NCI-H2227 (cell line): Measurements from ENCODE around the gene RIPK1.
"Not testable (repeated sequence)": the region's sequence is repeated elsewhere in the genome, so short reads cannot be mapped to it uniquely, and the experiment has no call there.

ENCODE experiments used
- DNase-seq: peaks from one replicate; lab custom pipeline; 2025; ENCODE audit not compliant: unreplicated experiment; lab: John Stamatoyannopoulos, UW

RIPK1 gene

DNA sequence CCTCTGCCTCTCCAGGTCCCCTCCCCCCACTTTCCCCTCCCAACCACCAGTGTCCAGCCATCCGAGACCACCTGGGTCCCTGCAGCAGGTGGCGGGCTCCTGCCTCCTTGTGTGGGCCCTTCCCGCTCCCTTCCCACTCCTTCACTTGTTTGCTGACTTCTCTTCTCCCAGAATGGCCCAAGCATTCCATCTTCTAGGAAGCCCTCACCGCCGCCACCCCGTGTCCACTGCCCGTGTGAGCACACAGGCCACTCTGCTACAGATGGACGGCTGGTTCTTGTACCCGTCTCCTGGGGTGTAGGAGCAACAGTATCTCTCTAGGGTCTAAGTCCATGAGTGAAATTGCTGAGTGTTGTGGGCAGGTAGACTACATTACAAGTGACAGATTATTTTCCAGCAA is 65.2 kb downstream of the RIPK1 start:
- no peak for DNase-seq

DNA sequence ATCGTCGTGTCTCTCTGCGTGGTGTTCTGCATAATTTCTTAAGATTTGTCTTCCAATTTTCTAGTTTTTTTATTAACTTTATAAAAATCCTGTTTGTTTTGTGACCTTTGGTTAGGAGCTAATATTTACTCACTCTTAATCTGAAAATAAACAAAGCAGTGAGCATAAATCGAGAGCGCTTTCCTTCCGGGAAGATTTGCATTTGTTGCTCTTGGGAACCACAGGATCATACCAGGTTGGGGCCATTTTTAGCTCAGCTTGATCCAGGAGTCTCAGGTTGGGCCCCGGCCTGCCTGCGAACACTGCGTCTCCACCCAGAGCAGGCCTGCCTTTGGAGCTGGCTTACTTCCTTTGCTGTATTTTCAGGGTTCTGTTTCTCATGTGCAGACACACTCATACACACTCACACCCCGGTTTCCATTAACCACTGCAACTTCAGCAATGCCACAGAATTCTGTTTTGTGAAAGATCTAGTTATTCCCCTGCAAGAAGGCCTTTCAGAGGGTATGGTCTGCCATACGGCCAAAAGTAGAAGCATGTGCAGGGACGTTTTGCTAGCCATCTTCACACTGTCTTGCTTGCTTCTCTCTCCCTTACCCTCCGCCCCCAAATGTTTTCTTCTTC is 67.5 kb downstream of the RIPK1 start:
- no peak for DNase-seq

DNA sequence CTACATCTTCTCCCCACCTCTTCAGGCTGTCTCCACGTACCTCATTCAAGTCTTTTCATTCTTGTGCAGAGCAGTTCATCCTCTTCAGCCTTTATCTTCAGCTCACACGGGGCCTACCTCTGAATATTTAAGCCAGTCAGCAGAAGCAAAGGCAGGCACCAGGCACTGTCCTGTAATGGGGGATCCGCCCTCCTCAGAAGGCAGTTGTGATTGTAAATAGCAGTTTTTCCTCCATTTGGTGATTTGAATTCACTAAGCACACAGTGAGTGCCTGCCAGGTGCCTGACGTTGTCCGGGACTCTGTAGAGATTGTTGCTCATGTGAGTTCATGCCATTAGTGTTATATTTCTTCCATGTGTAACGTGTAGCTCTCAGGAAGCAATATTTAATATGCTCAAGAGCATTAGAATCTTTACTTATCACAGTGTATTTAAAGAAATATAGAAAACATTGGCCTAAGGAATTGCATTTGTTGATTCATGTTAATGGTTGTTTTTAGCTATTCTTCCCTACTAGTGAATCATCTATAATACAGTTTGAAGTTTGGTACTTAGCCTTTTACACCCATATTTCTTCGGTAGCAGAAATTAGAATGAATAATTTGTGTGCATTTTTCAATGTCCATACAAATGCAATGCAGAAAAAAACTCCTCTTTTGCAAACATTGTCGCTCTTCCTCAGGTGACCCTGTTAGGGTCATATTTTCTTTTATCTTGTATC is 68.2 kb downstream of the RIPK1 start:
- DNase-seq = no peak

DNA sequence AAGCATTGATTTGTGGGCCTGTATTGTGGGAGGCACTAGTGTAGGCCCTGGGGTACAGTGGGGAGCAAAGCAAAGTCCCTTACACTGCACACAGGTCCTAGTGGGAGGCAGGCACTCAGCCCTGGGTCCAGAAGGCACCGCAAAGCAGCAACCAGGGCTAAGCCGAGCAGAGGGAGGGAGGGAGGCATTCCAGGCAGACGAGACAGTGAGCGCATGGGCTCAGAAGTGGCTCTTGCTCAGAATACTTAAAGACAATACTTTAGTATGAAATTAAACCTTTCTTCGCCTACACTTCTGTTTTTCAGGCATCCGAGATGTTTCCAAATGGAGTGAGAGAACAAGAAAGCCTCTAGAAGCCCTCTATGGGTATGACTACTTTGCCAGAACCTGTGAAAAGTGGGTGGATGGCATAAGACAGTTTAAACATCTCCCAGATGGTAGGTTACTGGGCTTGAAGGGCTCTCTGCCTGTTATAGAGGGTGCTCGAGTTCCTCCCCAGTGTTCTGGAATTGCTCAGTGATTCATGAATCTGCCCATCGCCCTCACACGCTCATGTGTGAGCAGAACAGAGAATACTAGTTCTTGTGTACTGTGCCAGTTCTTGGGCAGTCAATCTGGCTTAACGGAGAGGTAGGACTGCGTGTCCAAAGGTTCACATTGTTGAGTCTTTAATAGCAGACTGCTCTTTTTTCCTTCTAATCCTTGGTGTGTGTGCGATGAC is 68.9 kb downstream of the RIPK1 start:
- no peak for DNase-seq

DNA sequence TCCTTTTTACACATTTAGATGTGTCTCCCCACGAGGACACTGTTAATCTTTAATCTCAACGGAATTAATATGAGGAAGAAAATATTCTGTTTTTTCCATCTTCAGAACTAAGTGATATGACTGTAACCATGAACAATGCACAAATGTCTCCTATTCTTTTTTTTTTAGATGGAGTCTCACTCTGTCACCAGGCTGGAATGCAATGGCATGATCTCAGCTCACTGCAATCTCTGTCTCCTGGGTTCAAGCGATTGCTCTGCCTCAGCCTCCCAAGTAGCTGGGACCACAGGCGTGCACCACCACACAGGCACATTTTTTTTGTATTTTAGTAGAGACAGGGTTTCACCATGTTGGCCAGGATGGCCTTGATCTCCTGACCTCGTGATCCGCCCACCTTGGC is 69.6 kb downstream of the RIPK1 start:
- not testable (repeated sequence) for DNase-seq

DNA sequence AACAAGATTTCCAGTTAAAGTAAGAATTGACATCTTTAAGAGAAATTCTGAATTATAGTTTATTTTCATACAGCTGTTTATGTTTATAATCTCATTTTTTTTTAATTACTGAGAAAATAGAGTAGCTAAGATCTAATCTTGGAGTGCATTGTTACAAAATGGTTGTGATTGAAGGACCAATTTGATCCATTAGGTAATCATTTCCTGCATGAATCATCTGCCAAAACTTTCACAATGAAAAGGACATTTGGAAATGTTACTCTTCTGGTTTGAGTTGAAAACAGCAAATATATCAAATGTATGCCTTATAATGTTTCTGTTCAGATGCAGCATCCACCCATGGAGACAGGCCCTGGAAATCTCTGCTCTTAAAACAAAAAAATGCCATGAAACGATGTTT is 70.0 kb downstream of the RIPK1 start:
- no peak for DNase-seq

DNA sequence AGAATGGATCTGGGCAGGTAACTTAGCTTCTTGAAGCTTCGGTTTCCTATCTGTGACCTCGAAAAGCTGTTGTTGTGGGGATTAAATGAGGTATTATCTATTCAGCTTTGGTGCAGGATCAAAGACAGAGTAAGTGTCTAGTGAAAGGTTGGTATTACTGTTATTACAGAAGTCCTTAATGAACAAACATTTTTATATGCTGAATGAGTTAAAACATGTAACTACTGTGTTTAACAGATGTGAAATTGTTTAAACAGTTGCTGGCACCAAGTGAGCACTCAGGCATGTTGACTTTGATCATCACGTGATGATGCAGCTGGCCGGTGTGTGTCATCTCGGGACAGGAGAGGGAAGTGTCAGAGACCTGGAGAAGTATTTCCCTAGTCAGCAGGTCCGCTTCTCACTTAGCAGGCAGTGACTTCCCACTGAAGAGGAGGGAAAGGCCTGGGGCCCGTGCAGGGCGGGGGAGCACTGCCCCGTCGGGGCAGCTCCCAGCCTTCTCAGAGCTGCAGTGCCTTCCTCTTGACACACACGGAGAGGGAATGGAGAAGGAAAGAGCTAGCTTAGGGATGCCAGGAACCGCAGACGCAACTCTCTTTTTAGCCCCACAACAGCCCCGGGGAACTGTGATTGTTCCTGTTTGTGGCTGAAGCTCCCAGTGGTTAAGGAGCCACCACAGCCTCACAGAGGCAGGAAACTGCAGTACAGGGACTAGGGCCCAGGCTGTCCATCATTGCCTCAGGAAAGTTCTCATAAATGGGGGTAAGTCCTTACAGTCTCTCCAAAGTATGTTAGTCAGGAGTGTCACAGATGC is 71.0 kb downstream of the RIPK1 start:
- DNase-seq = no peak

DNA sequence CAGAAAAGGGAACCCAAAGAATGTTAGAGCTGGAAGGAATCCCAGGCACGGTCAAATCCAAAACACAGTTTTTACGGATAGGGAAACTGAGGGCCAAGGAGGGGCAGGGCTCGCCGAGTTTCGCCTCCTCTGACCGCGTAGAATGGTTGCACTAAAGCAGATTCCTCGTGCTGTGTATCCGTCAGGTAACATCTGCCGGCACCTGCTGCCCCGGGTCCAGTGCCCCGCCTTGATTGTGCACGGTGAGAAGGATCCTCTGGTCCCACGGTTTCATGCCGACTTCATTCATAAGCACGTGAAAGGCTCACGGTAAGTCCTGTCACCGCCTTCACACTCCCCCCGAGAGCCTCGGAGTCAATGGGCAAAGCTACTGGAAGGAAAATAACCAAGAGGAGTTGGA is 71.9 kb downstream of the RIPK1 start:
- DNase-seq = no peak

DNA sequence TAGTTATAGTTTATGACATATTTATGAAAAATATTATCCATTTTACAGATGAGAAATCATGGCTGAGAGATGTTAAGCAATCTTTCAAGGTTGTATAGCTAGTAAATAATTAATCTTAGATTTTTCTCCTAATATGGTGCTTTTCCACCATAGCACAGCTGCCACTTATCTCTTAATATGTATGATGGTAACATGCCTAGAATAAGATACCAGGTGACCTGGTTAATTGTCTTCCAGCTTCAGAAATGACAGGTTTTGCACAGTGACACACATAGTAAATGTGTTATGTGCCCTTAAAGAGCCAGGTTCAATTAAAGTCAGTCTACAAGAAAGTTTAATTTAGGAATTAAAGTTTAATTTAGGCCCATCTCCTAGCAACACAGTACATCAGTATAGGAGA is 74.2 kb downstream of the RIPK1 start:
- no peak for DNase-seq

DNA sequence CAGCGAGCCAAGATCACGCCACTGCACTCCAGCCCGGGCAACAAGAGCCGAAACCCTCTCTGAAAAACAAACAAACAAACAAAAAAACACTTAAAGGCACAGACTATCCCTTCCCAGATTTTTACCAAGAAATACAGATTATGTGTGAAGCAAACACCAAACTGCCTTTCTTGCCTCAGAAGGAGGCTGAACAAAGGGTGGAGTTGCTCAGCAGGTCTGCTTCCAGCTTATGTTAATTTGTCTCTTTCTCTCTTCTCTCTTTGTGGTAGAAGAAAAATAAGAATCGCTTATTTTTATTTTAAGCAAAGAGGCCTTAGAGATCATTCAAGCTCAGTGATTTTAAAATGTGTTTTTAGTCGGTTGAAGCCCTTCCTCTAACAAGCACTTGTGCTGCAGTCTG is 74.9 kb downstream of the RIPK1 start:
- DNase-seq = no peak

DNA sequence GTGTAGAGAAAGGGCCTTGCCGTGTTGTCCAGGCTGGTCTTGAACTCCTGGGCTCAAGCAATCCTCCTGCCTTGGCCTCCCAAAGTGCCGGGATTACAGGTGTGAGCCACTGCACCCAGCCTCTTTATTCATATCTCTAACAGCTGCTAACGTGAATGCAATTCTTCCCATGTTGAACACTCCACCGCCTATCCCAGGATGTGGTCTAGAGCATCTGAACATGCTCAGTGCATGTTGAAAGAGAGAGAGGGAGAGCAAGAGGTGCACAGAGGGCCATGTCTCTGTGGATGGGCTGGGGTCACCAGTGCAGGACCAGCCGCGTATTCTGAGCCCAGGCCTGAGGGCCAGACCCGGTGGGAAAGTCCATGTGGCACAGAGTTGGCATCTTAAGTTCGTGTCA is 76.3 kb downstream of the RIPK1 start:
- DNase-seq = no peak

DNA sequence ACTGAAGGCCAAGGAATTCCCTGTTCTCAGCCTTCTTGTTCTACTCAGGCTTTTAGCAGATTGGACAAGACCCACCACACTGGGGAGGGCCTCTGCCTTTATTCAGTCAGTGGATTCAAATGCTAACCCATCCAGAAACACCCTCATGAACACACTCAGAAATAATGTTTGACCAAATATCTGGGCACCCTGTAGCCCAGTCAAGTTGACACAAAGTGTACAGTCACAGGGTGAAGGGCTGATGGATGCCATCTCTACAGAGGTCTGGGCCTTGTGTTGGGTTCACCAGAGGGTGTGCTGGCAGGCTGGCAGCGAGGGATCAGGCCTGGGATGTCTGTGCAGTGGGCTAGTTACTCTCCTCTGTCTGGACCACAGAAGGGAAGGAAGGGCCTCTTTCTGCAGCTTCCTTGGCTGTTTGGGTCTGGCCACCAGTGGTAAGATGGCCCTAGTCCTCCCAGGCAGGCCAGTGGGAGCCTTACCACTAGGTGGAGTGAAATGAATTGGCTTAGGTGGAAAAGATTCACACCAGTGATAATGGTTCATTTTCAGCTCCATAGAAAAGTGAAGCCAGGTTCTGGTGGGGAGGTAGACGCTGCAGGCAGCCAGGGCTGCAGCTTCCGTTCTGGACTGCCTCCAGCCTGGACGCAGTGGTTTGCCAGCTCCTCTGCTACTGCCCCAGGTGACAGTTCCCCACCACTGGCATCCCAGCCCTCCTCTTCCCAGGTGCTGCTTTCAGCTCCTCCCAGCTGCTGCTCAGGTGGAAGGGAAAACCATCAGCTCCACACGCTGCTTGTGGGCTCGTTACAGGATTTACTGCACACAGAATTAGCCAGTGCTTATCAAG is 79.8 kb downstream of the RIPK1 start:
- no peak for DNase-seq

DNA sequence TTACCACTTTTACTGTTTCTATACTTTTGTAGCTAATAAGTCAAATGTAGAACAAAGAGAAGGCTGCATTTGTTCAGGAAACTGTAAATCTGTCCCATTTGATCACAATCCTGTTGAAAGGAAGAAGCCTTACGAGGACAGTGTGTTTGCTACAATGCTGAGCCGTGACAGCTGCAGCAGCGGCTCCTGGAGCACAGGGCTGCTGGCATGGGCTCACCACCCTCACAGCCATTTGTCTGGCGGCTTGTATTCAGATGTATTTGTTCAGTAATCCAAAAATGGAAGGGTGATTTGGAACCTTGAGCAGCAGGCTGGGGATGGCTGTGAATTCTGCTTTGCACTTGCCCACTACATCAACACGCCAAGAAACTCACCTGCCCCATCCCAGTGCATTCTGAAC is 83.4 kb downstream of the RIPK1 start:
- DNase-seq = no peak

DNA sequence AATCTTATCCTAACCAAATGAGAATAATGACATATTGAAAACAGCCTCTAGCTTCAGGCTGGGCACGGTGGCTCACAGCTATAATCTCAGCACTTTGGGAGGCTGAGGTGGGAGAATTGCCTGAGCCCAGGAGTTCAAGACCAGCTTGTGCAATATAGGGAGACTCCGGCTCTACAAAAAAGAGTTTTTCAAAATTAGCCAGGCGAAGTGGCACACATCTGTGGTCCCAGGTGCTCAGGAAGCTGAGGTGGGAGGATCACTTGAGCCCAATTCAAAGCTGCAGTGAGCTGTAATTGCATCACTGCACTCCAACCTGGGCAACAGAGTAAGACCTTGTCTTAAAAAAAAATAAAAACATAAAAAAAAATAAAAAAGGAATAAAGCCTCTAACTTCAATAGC is 84.4 kb downstream of the RIPK1 start:
- DNase-seq = no peak

DNA sequence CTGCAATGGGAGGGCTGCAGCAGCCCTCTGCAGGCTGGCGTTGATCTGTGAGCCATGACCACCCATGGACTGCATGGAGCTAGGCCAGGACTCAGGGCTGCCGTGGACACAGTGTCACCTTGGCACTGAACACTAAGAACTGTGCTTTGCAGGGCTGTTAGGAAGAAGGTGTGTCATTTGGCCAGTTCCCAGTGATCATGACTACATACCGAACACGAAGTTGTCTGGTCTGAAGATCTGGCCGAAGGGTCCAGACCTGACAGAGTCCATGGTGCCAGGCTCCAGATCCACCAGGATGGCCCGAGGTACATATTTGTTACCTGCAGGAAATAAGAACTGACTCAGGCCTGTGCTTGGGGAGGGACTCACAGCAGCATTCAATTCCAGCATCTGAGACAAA is 87.1 kb downstream of the RIPK1 start:
- not testable (repeated sequence) for DNase-seq

DNA sequence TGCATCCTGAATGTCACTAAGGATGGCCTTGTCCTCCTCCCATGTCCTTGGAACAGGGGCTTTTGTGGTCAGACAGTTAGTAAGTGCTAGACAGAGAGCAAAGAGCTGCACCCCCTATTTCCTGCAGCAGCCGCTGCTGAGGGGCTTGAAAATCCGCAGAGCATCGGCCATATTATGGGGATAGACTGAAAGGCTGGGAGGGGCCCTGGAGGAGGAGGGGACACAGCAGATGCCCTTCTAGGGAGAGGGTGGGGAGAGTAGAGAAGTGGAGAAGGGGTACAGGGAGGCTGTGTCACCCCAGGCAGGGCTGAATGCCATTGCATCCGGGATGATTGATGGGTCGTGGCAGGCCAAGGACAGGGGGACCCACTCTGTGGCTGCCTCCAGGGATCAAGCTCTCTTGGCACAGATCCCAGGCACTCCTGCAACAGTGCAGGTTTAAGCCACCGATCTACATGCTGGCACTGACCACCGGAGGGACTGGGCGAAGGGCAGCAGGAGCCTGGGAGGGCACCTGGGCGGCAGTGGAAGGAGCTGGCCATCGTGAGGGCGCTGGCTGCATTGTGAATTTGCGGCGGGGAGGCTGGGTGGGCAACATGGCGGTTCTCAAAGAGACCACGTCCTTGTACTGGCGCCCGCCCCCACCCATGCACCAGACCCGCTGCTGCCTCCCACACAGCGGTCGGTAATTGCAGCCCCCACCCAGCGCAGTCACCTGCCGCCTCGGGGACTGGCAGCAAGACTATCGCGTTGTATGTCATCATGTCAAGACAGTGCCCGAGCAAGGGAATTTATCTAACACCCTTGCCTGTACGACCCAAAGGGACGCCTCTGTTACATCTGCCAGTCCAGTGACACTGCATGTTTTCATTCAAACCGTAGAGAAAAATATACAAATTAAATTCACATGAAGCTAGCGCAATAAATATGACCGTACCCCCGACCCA is 88.2 kb downstream of the RIPK1 start:
- peak; percentile 73 for DNase-seq

DNA sequence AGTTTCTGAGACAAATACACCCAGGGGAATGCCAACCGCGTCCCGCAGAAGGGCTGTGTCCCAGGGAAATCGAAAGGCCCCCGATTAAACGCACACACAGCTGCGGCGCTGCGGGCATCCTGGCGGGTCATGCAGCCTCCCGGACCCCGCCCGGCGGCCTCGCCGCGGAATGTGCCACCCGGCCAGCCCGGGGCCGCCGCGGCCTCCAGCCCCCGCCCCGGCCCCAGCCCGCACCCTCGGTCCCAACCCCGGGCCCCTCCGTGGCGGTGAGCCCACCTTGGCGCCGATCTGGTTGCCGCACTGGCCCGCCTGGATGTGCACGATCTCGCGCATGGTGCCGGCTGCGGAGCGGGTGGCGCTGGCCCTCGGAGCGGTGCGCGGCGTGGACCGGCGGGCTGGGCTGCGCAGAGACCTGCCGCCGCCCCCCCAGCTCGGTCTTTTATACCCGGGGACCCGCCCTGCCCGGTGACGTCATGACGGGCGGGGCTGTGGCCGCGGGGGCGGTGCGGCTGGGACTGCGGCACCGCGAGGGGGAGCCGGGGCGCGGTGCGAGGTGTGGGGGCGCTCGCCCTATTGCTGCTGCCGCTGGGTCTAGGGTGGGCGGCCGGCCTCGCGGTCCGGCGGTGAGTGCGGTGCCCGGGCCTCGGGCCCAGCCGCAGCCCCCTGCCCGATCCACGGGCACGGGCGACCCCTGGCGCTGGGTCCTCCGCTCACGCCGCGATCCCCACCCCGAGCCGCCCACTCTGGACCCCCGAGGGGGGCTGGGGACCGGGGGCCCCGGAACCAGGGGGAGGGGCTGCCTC is 89.0 kb downstream of the RIPK1 start, which contains the start of gene TUBB2A:
TUBB2A (minus strand) TSS at position 414 of the 803 bp plus-strand sequence; CDS start at position 333, 81 bp downstream.
- DNase-seq = peak; percentile 93
